Osteoblast (primary cell): ENCODE measurements around the gene ADCY1. TPM values are rescaled to one million over a fixed set of nuclear protein-coding genes. Genes with fewer than 3 reads are reported as not detected.
"Not testable (repeated sequence)": the region's sequence is repeated elsewhere in the genome, so short reads cannot be mapped to it uniquely, and the experiment has no call there.

ENCODE experiments used
- DNase-seq: peaks from one replicate; pipeline ENCODE4 v3.0.0; 2011; ENCODE audit warnings: low spot score, mixed read lengths; ENCODE audit not compliant: insufficient read length; ENCODE audit errors: missing footprints
- H2AFZ ChIP-seq: 2 replicates; pipeline ENCODE4 v1.6.0; 2011; ENCODE audit warnings: mild to moderate bottlenecking, low read length
- H3K27ac ChIP-seq: 2 replicates; pipeline ENCODE4 v1.5.1; 2011; ENCODE audit warnings: mild to moderate bottlenecking, low read depth, low read length, moderate library complexity
- H3K27me3 ChIP-seq: 2 replicates; pipeline ENCODE4 v1.6.0; 2012; ENCODE audit warnings: mild to moderate bottlenecking, control low read depth, inconsistent platforms, low read length, moderate library complexity; ENCODE audit not compliant: insufficient read depth
- H3K36me3 ChIP-seq: 2 replicates; pipeline ENCODE4 v1.5.1; 2011; ENCODE audit warnings: mild to moderate bottlenecking, low read length, control low read depth, moderate library complexity; ENCODE audit not compliant: insufficient read depth
- H3K4me1 ChIP-seq: 2 replicates; pipeline ENCODE4 v1.5.1; 2011; ENCODE audit warnings: mild to moderate bottlenecking, low read length, control low read depth, moderate library complexity; ENCODE audit not compliant: insufficient read depth
- H3K4me2 ChIP-seq: 2 replicates; pipeline ENCODE4 v1.6.0; 2011; ENCODE audit warnings: mild to moderate bottlenecking, low read length; ENCODE audit not compliant: insufficient read depth
- H3K4me3 ChIP-seq: fragments of 200-600 bp; sonication (generic); 3 replicates; pipeline ENCODE4 v1.5.1; 2012; ENCODE audit warnings: mild to moderate bottlenecking, low read length, inconsistent platforms; ENCODE audit not compliant: insufficient read depth
- H3K79me2 ChIP-seq: 2 replicates; pipeline ENCODE4 v1.6.0; 2012; ENCODE audit warnings: mild to moderate bottlenecking, low read length, control low read depth, inconsistent platforms; ENCODE audit not compliant: insufficient read depth
- H3K9me3 ChIP-seq: 2 replicates; pipeline ENCODE4 v1.5.1; 2011; ENCODE audit warnings: low read depth, low read length, control low read depth
- H4K20me1 ChIP-seq: 2 replicates; pipeline ENCODE4 v1.6.0; 2012; ENCODE audit warnings: mild to moderate bottlenecking, low read length, control low read depth; ENCODE audit not compliant: insufficient read depth
- total RNA-seq: library from RNA; depleted of rRNA; stranded (reverse); fragments of >200 nt; gene quantifications from 2 replicates; pipeline ENCODE4 v1.2.3, GENCODE V29; 2012
- TF ChIP-seq, protein P1 (sequence below): IDR thresholded peaks from 2 replicates; pipeline ENCODE4 v1.5.1; 2011; ENCODE audit warnings: mild to moderate bottlenecking, low read depth, low read length, moderate library complexity; ENCODE audit errors: extremely low read depth

The ADCY1 gene
- total RNA-seq, 1 donor, result 1.1 TPM

DNA sequence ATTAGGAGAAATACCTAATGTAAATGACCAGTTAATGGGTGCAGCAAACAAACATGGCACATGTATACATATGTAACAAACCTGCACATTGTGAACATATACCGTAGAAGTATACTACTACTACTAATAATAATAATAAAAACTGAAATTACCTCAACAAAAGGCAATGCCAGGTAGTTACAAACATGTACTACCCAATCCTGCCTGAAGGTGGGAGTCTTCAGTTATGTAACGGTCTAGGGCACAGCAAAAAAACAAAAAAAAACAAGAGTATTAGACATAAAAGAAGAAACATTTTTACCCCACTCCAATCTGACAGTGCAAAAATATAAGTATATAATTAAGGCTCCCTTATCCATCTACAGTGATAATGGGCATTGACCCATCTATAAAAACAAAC lies 182.6 kb downstream of the ADCY1 start:
- H4K20me1 ChIP-seq, DNase-seq, H3K27ac ChIP-seq, H3K4me2 ChIP-seq, H3K27me3 ChIP-seq, H3K4me3 ChIP-seq, H3K9me3 ChIP-seq, H2AFZ ChIP-seq: not testable (repeated sequence)
- Histone ChIP-seq H3K4me1 (peaks cover 13% of the 10 kb centered on the region), H3K36me3 (peaks cover 12% of the 10 kb centered on the region), H3K79me2 (peaks cover 13% of the 10 kb centered on the region)
- TF ChIP-seq, protein P1, sequence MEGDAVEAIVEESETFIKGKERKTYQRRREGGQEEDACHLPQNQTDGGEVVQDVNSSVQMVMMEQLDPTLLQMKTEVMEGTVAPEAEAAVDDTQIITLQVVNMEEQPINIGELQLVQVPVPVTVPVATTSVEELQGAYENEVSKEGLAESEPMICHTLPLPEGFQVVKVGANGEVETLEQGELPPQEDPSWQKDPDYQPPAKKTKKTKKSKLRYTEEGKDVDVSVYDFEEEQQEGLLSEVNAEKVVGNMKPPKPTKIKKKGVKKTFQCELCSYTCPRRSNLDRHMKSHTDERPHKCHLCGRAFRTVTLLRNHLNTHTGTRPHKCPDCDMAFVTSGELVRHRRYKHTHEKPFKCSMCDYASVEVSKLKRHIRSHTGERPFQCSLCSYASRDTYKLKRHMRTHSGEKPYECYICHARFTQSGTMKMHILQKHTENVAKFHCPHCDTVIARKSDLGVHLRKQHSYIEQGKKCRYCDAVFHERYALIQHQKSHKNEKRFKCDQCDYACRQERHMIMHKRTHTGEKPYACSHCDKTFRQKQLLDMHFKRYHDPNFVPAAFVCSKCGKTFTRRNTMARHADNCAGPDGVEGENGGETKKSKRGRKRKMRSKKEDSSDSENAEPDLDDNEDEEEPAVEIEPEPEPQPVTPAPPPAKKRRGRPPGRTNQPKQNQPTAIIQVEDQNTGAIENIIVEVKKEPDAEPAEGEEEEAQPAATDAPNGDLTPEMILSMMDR, result peak; percentile 28

DNA sequence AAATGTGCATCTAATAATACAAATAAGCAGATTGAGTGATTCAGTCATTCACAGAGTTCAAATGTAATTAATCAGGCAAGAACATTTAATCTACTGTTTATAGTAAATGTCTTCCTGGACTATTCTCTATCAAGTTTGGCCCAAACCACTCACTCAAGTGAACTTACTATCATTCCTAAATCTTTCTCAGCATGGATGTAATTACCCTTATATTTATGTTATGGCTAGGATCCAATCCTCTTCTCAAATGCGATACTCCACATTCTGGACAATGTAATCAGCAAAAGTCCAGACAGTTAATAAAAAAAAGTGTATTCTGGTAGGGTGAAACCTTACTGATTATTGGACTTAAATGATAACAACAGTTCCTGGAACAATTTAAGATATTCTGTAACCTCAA lies 185.3 kb downstream of the ADCY1 start:
- H4K20me1 ChIP-seq, H3K4me3 ChIP-seq, H3K36me3 ChIP-seq, H3K4me2 ChIP-seq, H3K9me3 ChIP-seq, H3K27me3 ChIP-seq, DNase-seq, H2AFZ ChIP-seq: not testable (repeated sequence)
- peaks cover 19% of the 10 kb centered on the region for H3K79me2 ChIP-seq
- H3K4me1 ChIP-seq, result peaks cover 26% of the 10 kb centered on the region
- H3K27ac ChIP-seq, result peak overlapping the region; percentile 66

DNA sequence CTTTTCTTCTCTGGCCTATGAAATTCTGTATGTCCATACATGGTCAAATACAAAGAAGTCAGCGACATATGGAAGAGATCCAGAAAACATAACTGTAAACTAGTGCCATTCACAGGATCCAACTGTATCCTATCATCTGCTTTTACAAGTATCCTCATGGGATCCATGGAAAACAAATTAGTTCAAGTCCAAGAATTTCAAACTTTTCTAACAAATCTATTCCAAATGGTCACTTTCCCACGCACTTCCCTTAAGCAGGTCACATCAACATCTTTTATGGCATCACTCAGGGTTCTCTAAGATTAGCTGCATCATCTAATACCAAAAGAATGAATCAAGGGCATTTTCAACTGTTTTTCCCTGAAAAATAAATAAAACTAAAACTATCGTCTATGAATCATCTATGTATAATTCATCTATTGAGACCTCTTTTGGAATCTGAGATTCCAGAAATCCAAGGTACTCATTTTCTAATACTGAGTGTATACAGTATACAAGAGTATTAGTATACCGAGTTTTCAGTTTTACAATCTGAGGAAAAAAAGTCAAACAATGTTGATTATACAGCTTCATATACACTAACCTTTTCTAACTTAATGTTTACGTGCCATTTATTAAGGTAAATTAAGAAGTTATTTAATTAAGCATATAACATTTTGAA lies 187.5 kb downstream of the ADCY1 start:
- H4K20me1 ChIP-seq, H3K4me3 ChIP-seq, H3K27me3 ChIP-seq, H3K9me3 ChIP-seq, H3K36me3 ChIP-seq, DNase-seq, H2AFZ ChIP-seq: not testable (repeated sequence)
- peak overlapping the region; percentile 69 for H3K4me2 ChIP-seq
- H3K79me2 ChIP-seq, result peaks cover 26% of the 10 kb centered on the region
- H3K4me1 ChIP-seq, result peaks cover 26% of the 10 kb centered on the region
- peak overlapping the region; percentile 99 for H3K27ac ChIP-seq

DNA sequence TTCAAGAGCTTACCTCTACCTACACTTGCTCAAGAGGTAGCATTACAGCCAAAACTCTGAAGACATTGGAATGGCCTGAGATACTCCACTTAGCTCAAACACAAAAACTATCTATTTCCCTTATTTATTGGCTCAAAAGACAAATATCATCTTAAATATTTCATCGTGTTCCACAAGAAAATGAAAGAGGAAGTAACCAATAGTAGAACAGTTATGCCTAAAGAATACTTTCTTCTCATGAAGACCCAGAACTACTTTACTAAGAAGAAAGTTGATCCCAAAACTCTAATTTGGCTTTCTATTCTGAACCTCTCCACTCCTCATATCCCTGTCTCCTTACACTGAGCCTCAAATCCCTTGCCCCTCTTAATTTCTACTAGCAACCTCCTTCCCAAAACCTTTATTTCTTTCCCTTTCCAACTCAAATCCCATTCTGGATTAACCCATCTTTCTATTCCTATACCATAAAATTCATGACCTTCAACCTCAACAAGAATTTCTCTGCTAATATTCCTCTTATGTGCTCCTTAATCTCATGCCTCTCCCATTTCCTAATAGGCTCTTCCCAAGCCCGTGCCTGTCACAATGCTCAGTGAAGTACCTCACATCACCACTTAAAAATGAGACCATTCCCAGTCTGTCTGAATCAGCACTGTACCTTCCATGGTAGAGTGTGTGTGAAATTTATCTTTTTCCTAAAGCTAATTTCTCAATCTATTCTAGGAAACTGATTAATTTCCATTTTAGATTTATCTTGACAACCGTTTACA lies 188.2 kb downstream of the ADCY1 start:
- peak overlapping the region; percentile 25 for H3K4me3 ChIP-seq

DNA sequence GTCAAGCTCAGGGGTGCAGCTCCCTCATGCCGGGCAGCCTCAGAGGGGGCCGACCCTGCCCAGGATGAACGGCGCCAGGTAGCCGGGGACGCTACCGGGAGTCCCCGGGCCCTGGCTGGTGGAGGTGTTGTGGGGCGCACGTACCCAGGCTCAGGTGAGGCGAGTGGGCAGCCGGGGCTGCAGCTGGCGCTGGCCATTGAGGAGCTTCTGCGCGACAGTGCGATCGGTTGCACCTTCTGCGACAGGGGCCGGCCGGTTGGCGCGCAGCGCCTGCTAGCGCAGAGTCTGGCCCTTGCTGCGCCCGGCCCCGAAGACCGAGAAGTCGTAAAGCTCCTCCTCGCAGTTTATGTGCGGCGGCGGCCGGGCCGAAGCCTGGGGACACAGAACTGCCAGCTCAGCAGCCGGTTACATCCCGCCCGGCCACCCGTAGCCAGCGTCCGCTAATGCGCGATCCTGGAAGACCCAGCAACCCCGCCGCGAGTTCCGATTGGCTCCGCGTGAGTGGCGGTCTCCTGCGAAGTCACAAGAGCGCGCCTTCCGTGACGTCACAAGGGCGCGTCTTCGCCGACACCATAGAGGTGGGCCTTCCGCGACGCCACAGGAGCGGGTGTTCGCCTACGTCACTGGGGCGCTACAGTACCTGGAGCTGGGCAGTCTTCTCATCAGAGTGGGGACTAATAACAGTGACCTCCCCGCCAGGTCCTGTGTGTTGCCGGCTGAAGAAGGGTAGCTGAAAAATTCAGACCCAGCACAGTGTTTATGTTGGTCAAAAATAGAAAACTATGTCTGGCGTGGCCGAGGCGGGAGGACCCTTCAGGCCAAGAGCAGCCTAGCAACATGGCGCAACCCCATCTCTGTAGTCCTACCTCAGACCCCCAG lies 194.6 kb downstream of the ADCY1 start:
- not testable (repeated sequence) for H3K4me1 ChIP-seq, H4K20me1 ChIP-seq, H3K9me3 ChIP-seq, H3K36me3 ChIP-seq, H3K27me3 ChIP-seq
- peak overlapping the region; percentile 90 for H2AFZ ChIP-seq
- peaks cover 26% of the 10 kb centered on the region for H3K79me2 ChIP-seq
- H3K4me2 ChIP-seq, result peak overlapping the region; percentile 79
- peak overlapping the region; percentile 84 for H3K4me3 ChIP-seq
- peak; percentile 96 for DNase-seq
- peak overlapping the region; percentile 97 for H3K27ac ChIP-seq

More for the DNA sequence above, 188.2 kb downstream of the ADCY1 start:
- H3K9me3 ChIP-seq, DNase-seq, H4K20me1 ChIP-seq, H3K36me3 ChIP-seq, H2AFZ ChIP-seq, H3K27me3 ChIP-seq: not testable (repeated sequence)
- Histone ChIP-seq H3K79me2 (peaks cover 29% of the 10 kb centered on the region), H3K27ac (peak overlapping the region; percentile 99), H3K4me2 (peak overlapping the region; percentile 69), H3K4me1 (peaks cover 27% of the 10 kb centered on the region)

DNA sequence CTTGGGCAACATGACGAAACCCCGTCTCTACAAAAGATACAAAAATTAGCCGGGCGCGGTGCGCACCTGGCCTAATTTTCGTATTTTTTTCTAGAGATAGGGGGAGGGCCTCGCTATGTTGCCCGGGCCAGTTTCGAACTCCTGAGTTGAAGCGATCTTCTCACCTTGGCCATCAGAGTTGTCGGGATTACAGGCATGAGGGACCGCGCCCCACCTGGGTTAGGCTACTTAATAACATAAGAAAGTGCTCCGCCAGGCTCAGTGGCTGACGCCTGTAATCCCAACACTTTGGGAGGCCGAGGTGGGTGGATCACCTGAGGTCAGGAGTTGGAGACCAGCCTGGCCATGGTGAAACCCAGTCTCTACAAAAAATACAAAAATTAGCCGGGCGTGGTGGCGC lies 195.5 kb downstream of the ADCY1 start:
- not testable (repeated sequence) for DNase-seq

More for the DNA sequence above, 195.5 kb downstream of the ADCY1 start:
- H3K27me3 ChIP-seq, H3K36me3 ChIP-seq, H3K9me3 ChIP-seq, H4K20me1 ChIP-seq, H3K4me1 ChIP-seq: not testable (repeated sequence)
- H3K4me2 ChIP-seq, result peak overlapping the region; percentile 79
- peak overlapping the region; percentile 90 for H2AFZ ChIP-seq
- H3K27ac ChIP-seq, result peak overlapping the region; percentile 97
- peak overlapping the region; percentile 84 for H3K4me3 ChIP-seq
- H3K79me2 ChIP-seq, result peaks cover 22% of the 10 kb centered on the region
